ENCODE data around the gene CCDC136.

The CCDC136 gene

GRCh38 chr7:128792471-128793180, 858 bp downstream of the CCDC136 start:
- no peak overlapping the region for H3K9ac ChIP-seq (ENCODE audit: low read length in 5 of 5)
- no peak overlapping the region for H3K27ac ChIP-seq (ENCODE audit: low read depth, low read length)
- no peak overlapping the region for H3K4me3 ChIP-seq (ENCODE audit: low read depth in 1 of 5, low read length in 5 of 5)
- H3K9me3 ChIP-seq (ENCODE audit: control insufficient read depth in 5 of 5, low read length in 5 of 5) = no peaks in the 10 kb centered on the region
- no peaks in the 10 kb centered on the region for H3K36me3 ChIP-seq (ENCODE audit: control insufficient read depth in 5 of 5, insufficient read depth in 5 of 5, low read length in 5 of 5)
- peaks cover 0 to 24% (median 21%) of the 10 kb centered on the region in 5 donors for H3K4me1 ChIP-seq (ENCODE audit: control insufficient read depth in 5 of 5, insufficient read depth in 5 of 5, low read length in 5 of 5)
- peaks cover 0 to 8% (median 0%) of the 10 kb centered on the region in 5 donors for H3K27me3 ChIP-seq (ENCODE audit: control insufficient read depth in 5 of 5, insufficient read depth in 4 of 5, low read length in 5 of 5)

GRCh38 chr7:128793181-128793547, 1.4 kb downstream of the CCDC136 start:
- H3K4me3 ChIP-seq (ENCODE audit: low read depth in 1 of 5, low read length in 5 of 5) = no peak overlapping the region
- H3K4me1 ChIP-seq (ENCODE audit: control insufficient read depth in 5 of 5, insufficient read depth in 5 of 5, low read length in 5 of 5) = peaks cover 0 to 24% (median 21%) of the 10 kb centered on the region in 5 donors
- H3K9me3 ChIP-seq (ENCODE audit: control insufficient read depth in 5 of 5, low read length in 5 of 5) = no peaks in the 10 kb centered on the region
- no peak overlapping the region for H3K9ac ChIP-seq (ENCODE audit: low read length in 5 of 5)
- no peak overlapping the region for H3K27ac ChIP-seq (ENCODE audit: low read depth, low read length)
- H3K27me3 ChIP-seq (ENCODE audit: control insufficient read depth in 5 of 5, insufficient read depth in 4 of 5, low read length in 5 of 5) = peaks cover 0 to 8% (median 0%) of the 10 kb centered on the region in 5 donors
- H3K36me3 ChIP-seq (ENCODE audit: control insufficient read depth in 5 of 5, insufficient read depth in 5 of 5, low read length in 5 of 5) = no peaks in the 10 kb centered on the region

- Histone ChIP-seq H3K27me3 (ENCODE audit: control insufficient read depth in 5 of 5, insufficient read depth in 4 of 5, low read length in 5 of 5) (peaks cover 0 to 8% (median 0%) of the 10 kb centered on the region in 5 donors), H3K9ac (ENCODE audit: low read length in 5 of 5) (no peak overlapping the region), H3K9me3 (ENCODE audit: control insufficient read depth in 5 of 5, low read length in 5 of 5) (no peaks in the 10 kb centered on the region), H3K4me3 (ENCODE audit: low read depth in 1 of 5, low read length in 5 of 5) (no peak overlapping the region), H3K4me1 (ENCODE audit: control insufficient read depth in 5 of 5, insufficient read depth in 5 of 5, low read length in 5 of 5) (peaks cover 0 to 24% (median 21%) of the 10 kb centered on the region in 5 donors), H3K36me3 (ENCODE audit: control insufficient read depth in 5 of 5, insufficient read depth in 5 of 5, low read length in 5 of 5) (no peaks in the 10 kb centered on the region), H3K27ac (ENCODE audit: low read depth, low read length) (no peak overlapping the region)
Observed at GRCh38 chr7:128794020-128794419, 2.3 kb downstream of the CCDC136 start.

GRCh38 chr7:128794436-128794835, 2.7 kb downstream of the CCDC136 start:
- no peaks in the 10 kb centered on the region for H3K36me3 ChIP-seq (ENCODE audit: control insufficient read depth in 5 of 5, insufficient read depth in 5 of 5, low read length in 5 of 5)
- H3K27ac ChIP-seq (ENCODE audit: low read depth, low read length) = no peak overlapping the region
- H3K9ac ChIP-seq (ENCODE audit: low read length in 5 of 5) = no peak overlapping the region
- H3K4me3 ChIP-seq (ENCODE audit: low read depth in 1 of 5, low read length in 5 of 5) = no peak overlapping the region
- H3K4me1 ChIP-seq (ENCODE audit: control insufficient read depth in 5 of 5, insufficient read depth in 5 of 5, low read length in 5 of 5) = peaks cover 0 to 24% (median 21%) of the 10 kb centered on the region in 5 donors
- H3K27me3 ChIP-seq (ENCODE audit: control insufficient read depth in 5 of 5, insufficient read depth in 4 of 5, low read length in 5 of 5) = peaks cover 0 to 8% (median 0%) of the 10 kb centered on the region in 5 donors
- no peaks in the 10 kb centered on the region for H3K9me3 ChIP-seq (ENCODE audit: control insufficient read depth in 5 of 5, low read length in 5 of 5)

- Histone ChIP-seq H3K9me3 (ENCODE audit: control insufficient read depth in 5 of 5, low read length in 5 of 5) (no peaks in the 10 kb centered on the region), H3K36me3 (ENCODE audit: control insufficient read depth in 5 of 5, insufficient read depth in 5 of 5, low read length in 5 of 5) (no peaks in the 10 kb centered on the region), H3K4me1 (ENCODE audit: control insufficient read depth in 5 of 5, insufficient read depth in 5 of 5, low read length in 5 of 5) (peaks cover 0 to 24% (median 21%) of the 10 kb centered on the region in 5 donors), H3K27ac (ENCODE audit: low read depth, low read length) (no peak overlapping the region), H3K27me3 (ENCODE audit: control insufficient read depth in 5 of 5, insufficient read depth in 4 of 5, low read length in 5 of 5) (peaks cover 0 to 8% (median 0%) of the 10 kb centered on the region in 5 donors), H3K9ac (ENCODE audit: low read length in 5 of 5) (no peak overlapping the region), H3K4me3 (ENCODE audit: low read depth in 1 of 5, low read length in 5 of 5) (no peak overlapping the region)
Observed at GRCh38 chr7:128795129-128795528, 3.4 kb downstream of the CCDC136 start.

GRCh38 chr7:128796327-128796726, 4.6 kb downstream of the CCDC136 start:
- Histone ChIP-seq H3K4me3 (ENCODE audit: low read depth in 1 of 5, low read length in 5 of 5) (no peak overlapping the region), H3K36me3 (ENCODE audit: control insufficient read depth in 5 of 5, insufficient read depth in 5 of 5, low read length in 5 of 5) (no peaks in the 10 kb centered on the region), H3K27ac (ENCODE audit: low read depth, low read length) (no peak overlapping the region), H3K9me3 (ENCODE audit: control insufficient read depth in 5 of 5, low read length in 5 of 5) (no peaks in the 10 kb centered on the region), H3K9ac (ENCODE audit: low read length in 5 of 5) (no peak overlapping the region), H3K27me3 (ENCODE audit: control insufficient read depth in 5 of 5, insufficient read depth in 4 of 5, low read length in 5 of 5) (peaks cover 0 to 8% (median 0%) of the 10 kb centered on the region in 5 donors), H3K4me1 (ENCODE audit: control insufficient read depth in 5 of 5, insufficient read depth in 5 of 5, low read length in 5 of 5) (peaks cover 0 to 17% (median 13%) of the 10 kb centered on the region in 5 donors)

- no peaks in the 10 kb centered on the region for H3K27me3 ChIP-seq (ENCODE audit: control insufficient read depth in 5 of 5, insufficient read depth in 4 of 5, low read length in 5 of 5)
- no peak overlapping the region for H3K9ac ChIP-seq (ENCODE audit: low read length in 5 of 5)
- no peaks in the 10 kb centered on the region for H3K36me3 ChIP-seq (ENCODE audit: control insufficient read depth in 5 of 5, insufficient read depth in 5 of 5, low read length in 5 of 5)
- H3K9me3 ChIP-seq (ENCODE audit: control insufficient read depth in 5 of 5, low read length in 5 of 5) = no peaks in the 10 kb centered on the region
- no peak overlapping the region for H3K27ac ChIP-seq (ENCODE audit: low read depth, low read length)
- no peaks in the 10 kb centered on the region for H3K4me1 ChIP-seq (ENCODE audit: control insufficient read depth in 5 of 5, insufficient read depth in 5 of 5, low read length in 5 of 5)
- H3K4me3 ChIP-seq (ENCODE audit: low read depth in 1 of 5, low read length in 5 of 5) = no peak overlapping the region
Observed at GRCh38 chr7:128799451-128799850, 7.7 kb downstream of the CCDC136 start.

- H3K9me3 ChIP-seq (ENCODE audit: control insufficient read depth in 5 of 5, low read length in 5 of 5) = no peaks in the 10 kb centered on the region
- H3K27ac ChIP-seq (ENCODE audit: low read depth, low read length) = no peak overlapping the region
- H3K4me1 ChIP-seq (ENCODE audit: control insufficient read depth in 5 of 5, insufficient read depth in 5 of 5, low read length in 5 of 5) = no peaks in the 10 kb centered on the region
- H3K9ac ChIP-seq (ENCODE audit: low read length in 5 of 5) = no peak overlapping the region
- no peaks in the 10 kb centered on the region for H3K27me3 ChIP-seq (ENCODE audit: control insufficient read depth in 5 of 5, insufficient read depth in 4 of 5, low read length in 5 of 5)
- peaks cover 0 to 4% (median 3%) of the 10 kb centered on the region in 5 donors for H3K36me3 ChIP-seq (ENCODE audit: control insufficient read depth in 5 of 5, insufficient read depth in 5 of 5, low read length in 5 of 5)
- no peak overlapping the region for H3K4me3 ChIP-seq (ENCODE audit: low read depth in 1 of 5, low read length in 5 of 5)
Observed at GRCh38 chr7:128800567-128800966, 8.8 kb downstream of the CCDC136 start.

GRCh38 chr7:128801003-128801402, 9.2 kb downstream of the CCDC136 start:
- Histone ChIP-seq H3K4me1 (ENCODE audit: control insufficient read depth in 5 of 5, insufficient read depth in 5 of 5, low read length in 5 of 5) (no peaks in the 10 kb centered on the region), H3K4me3 (ENCODE audit: low read depth in 1 of 5, low read length in 5 of 5) (no peak overlapping the region), H3K9me3 (ENCODE audit: control insufficient read depth in 5 of 5, low read length in 5 of 5) (no peaks in the 10 kb centered on the region), H3K36me3 (ENCODE audit: control insufficient read depth in 5 of 5, insufficient read depth in 5 of 5, low read length in 5 of 5) (peaks cover 0 to 5% (median 3%) of the 10 kb centered on the region in 5 donors), H3K27me3 (ENCODE audit: control insufficient read depth in 5 of 5, insufficient read depth in 4 of 5, low read length in 5 of 5) (no peaks in the 10 kb centered on the region), H3K27ac (ENCODE audit: low read depth, low read length) (no peak overlapping the region), H3K9ac (ENCODE audit: low read length in 5 of 5) (no peak overlapping the region)

- H3K4me3 ChIP-seq (ENCODE audit: low read depth in 1 of 5, low read length in 5 of 5) = no peak overlapping the region
- H3K4me1 ChIP-seq (ENCODE audit: control insufficient read depth in 5 of 5, insufficient read depth in 5 of 5, low read length in 5 of 5) = no peaks in the 10 kb centered on the region
- no peak overlapping the region for H3K9ac ChIP-seq (ENCODE audit: low read length in 5 of 5)
- peaks cover 0 to 5% (median 3%) of the 10 kb centered on the region in 5 donors for H3K36me3 ChIP-seq (ENCODE audit: control insufficient read depth in 5 of 5, insufficient read depth in 5 of 5, low read length in 5 of 5)
- no peak overlapping the region for H3K27ac ChIP-seq (ENCODE audit: low read depth, low read length)
- H3K9me3 ChIP-seq (ENCODE audit: control insufficient read depth in 5 of 5, low read length in 5 of 5) = no peaks in the 10 kb centered on the region
- H3K27me3 ChIP-seq (ENCODE audit: control insufficient read depth in 5 of 5, insufficient read depth in 4 of 5, low read length in 5 of 5) = peaks cover 0 to 2% (median 0%) of the 10 kb centered on the region in 5 donors
Observed at GRCh38 chr7:128801667-128802418, 10.1 kb downstream of the CCDC136 start.
